Frontal cortex (tissue), 4 donors: Measurements from ENCODE around the gene DEFB132. TPM values are rescaled to one million over a fixed set of nuclear protein-coding genes. Genes with fewer than 3 reads are reported as not detected.

ENCODE experiments used
- DNase-seq, 2 donors: peaks; one replicate each; pipeline ENCODE4 v3.0.0; 2012; ENCODE audit warnings: low spot score in 2 of 2
- FAIRE-seq: peaks from 2 replicates; lab custom pipeline; 2012; peaks lifted over from hg19 to GRCh38; lab: Jason Lieb, UNC
- total RNA-seq: library from RNA; depleted of rRNA; stranded (reverse); fragments of >200 nt; gene quantifications from one replicate; pipeline ENCODE4 v1.2.3, GENCODE V29; 2014
- donor health status: control.
- donor health status: control.
- donor health status: control.

The DEFB132 gene
- total RNA-seq, 1 donor from 2014 or later: not detected

DNA sequence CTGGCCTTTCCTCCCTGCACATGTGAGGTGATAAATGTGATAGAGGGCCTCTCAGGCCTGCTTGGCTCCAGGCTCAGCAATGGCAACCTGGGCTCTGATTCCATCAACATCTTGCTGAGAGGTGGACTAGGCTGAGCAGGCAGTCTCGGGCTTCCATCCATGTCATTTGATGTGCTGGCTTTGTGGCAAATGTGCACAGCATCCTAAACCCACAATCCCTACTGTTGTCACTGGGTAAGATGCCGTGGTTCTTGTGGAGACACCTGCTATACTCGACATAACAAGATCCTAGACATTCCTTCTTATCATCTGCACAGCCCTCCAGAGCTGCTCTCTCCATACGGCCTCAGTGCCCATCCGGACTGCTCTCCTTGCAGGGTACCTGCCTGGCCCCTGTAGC, 37.1 kb downstream of the DEFB132 start:
- FAIRE-seq: no peak
- DNase-seq: no peak

- DNase-seq (no peak), FAIRE-seq (no peak)
Observed at GRCh38 chr20:295804-296203, 38.3 kb downstream of the DEFB132 start.

DNA sequence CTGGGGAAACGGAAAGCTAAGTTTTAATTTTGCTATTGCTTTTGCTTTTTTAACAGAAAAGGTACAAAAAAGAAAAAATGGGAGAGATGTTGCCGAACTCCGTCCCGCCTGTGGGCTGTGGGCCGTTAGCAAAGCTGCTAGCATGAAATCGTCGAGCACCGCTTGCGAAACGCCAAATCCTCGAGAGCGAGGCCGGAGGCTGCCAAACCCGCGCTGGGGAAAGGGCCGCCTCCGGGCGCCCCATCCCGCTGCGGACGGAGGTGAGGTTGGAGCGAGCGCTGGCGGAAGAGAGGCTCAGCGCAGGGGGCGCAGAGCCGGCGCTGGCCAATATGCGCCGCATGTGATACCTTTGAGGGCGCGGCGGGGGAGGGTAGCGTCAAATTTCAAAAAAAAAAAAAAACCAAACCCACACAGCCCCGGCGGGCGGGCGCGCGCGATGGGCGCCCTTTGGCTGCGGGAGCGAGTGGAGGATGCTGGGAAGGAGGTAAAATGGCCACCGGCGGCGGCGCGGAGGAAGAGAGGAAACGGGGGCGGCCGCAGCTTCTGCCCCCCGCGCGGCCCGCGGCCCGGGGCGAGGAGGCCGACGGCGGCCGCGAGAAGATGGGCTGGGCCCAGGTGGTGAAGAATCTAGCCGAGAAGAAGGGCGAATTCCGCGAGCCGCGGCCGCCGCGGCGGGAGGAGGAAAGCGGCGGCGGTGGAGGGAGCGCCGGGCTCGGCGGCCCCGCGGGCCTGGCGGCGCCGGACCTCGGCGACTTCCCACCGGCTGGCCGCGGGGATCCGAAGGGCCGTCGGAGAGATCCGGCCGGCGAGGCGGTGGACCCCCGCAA, 39.8 kb downstream of the DEFB132 start, which contains the start of gene ZCCHC3:
TSS of gene ZCCHC3 (plus strand) at position 473 of the 827 bp plus-strand sequence. CDS start at position 490, 17 bp downstream.
- no peak for FAIRE-seq
- DNase-seq: peak; percentile 80 to 86

GRCh38 chr20:297925-298775, 40.6 kb downstream of the DEFB132 start:
- peak; percentile 67 to 72 for DNase-seq
- FAIRE-seq: no peak

DNA sequence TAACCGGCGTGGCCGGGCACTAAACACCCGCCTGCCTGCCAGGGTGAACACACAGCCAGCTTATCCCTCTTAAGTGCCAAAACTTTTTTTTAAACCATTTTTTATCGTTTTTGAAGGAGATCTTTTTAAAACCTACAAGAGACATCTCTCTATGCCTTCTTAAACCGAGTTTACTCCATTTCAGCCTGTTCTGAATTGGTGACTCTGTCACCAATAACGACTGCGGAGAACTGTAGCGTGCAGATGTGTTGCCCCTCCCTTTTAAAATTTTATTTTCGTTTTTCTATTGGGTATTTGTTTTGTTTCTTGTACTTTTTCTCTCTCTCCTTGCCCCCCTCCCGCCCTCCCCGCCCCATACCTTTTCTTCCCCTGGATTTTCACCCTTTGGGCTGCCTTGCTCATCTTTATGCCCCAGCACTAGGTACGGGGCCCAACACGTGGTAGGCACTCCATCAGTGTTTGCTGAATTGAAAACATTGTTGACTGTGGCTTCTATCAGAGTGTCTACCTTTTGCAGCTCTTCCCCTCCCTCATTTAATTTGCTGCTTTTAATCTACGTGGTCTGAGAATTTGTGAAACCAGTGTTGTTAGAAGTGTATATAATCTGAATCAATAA, 41.4 kb downstream of the DEFB132 start:
- DNase-seq (no peak), FAIRE-seq (no peak)

GRCh38 chr20:300345-300990, 42.9 kb downstream of the DEFB132 start:
- no peak for FAIRE-seq

GRCh38 chr20:301886-302848, 44.6 kb downstream of the DEFB132 start:
- DNase-seq (no peak), FAIRE-seq (no peak)

More at GRCh38 chr20:300345-300990, 42.9 kb downstream of the DEFB132 start:
- DNase-seq: no peak

DNA sequence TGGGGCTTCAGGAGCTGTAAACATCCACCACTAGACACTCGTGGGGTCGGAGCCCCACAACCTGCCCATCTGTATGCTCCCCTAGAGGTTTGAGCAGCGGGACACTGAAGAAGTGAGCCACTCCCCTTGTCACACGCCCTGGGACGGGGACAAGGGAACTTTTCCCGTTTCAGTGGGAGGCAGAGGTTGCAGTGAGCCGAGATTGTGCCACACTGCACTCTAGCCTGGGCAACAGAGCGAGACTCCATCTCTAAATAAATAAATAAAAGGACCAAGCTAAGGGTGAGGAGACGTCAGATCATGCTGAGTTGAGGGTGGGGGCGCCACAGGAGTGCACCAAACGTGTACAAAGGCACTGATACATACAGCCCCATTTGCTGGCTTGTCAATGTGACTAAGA, 48.2 kb downstream of the DEFB132 start:
- FAIRE-seq: no peak

DNA sequence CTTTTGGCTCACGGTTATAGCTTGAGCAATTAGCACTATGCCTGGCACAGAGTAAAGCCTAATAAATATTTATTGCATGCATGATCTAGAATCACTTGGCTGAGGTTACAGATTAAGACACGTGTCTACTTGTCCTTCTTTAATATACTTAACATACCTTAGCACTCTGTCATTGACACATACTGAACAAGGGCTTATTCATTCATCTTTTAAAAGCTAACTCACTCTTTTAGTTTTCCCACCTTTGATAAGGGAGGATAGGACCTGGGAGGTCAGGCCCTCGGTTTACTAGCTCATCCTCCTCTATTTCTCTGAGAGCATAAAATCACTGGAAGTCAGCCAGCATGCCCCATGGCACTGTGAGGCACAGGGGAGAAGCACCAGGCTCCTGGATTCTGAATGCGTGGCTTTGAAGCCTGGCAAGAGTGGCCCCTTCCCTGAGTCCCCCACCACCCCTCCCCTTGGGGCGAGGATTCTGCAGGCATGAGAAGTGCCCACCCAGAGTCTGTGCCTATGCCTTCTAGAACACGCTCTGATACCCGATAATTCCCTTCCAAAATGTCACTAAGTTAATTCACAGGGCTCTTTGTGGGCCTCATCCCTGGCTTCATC, 51.0 kb downstream of the DEFB132 start:
- FAIRE-seq (no peak), DNase-seq (no peak)

More for the DNA sequence above, 48.2 kb downstream of the DEFB132 start:
- DNase-seq: no peak

DNA sequence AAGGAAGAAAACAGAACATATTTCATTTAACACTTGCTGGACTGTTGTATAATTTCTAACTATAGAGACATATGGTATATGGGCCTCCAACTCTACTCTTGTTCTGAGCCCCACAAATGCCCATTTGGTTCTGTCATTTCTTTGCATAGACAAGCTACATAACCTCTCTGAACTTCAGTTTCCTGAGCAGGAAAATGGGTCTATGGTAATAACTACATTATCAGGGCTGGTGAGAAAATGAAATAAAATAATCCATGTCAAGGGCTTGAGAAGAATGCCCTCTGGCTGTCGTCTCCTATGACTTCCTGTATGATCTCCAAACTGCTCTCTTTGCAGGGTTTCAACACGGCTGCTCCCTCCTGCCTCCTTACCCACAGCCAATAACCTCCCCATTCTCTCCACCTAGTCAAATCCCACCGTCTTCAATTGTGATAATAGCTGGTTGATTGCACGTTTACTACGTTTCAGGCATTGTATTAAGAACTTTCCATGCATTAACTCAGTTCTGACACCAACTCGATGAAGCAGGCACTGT, 51.8 kb downstream of the DEFB132 start:
- FAIRE-seq: no peak

GRCh38 chr20:309841-310644, 52.5 kb downstream of the DEFB132 start:
- DNase-seq (peak; percentile 89 to 97), FAIRE-seq (no peak)

More for the DNA sequence above, 51.8 kb downstream of the DEFB132 start:
- DNase-seq: no peak

- FAIRE-seq (peak; percentile 99), DNase-seq (no peak)
Observed at GRCh38 chr20:310645-311044, 53.1 kb downstream of the DEFB132 start.

Other genes with a start within 250 kb of the DEFB132 start
- not detected for gene DEFB125, start 170.1 kb upstream of the DEFB132 start, total RNA-seq
- gene DEFB126, start 115.1 kb upstream of the DEFB132 start, total RNA-seq: not detected
- gene DEFB127, start 100.3 kb upstream of the DEFB132 start, total RNA-seq: not detected
- gene DEFB128, start 68.0 kb upstream of the DEFB132 start, total RNA-seq: not detected
- gene DEFB129, start 30.5 kb upstream of the DEFB132 start, total RNA-seq: not detected
- 7.3 TPM for gene C20orf96, start 33.0 kb downstream of the DEFB132 start, total RNA-seq
- 26.9 TPM for gene ZCCHC3, start 39.8 kb downstream of the DEFB132 start, total RNA-seq
- 7.7 TPM for gene SOX12, start 67.8 kb downstream of the DEFB132 start, total RNA-seq
- gene NRSN2, start 89.4 kb downstream of the DEFB132 start, total RNA-seq: 26.1 TPM
- gene TRIB3, start 123.0 kb downstream of the DEFB132 start, total RNA-seq: 12.6 TPM
- gene RBCK1, start 150.6 kb downstream of the DEFB132 start, total RNA-seq: 15.1 TPM
- 12.6 TPM for gene TBC1D20, start 204.8 kb downstream of the DEFB132 start, total RNA-seq